Measurements from ENCODE around the gene TMPRSS6.

TMPRSS6 gene

GRCh38 chr22:37126882-37127281, 17.4 kb upstream of the TMPRSS6 start:
- Histone ChIP-seq H3K9me2 (replicated peaks; ENCODE audit: control insufficient read depth, low read length) (no peaks in the 10 kb centered on the region), H3K4me3 (ENCODE audit: low read length) (no peak overlapping the region), H4K20me1 (ENCODE audit: control insufficient read depth, insufficient read depth, low read depth, low read length) (no peaks in the 10 kb centered on the region), H3K27ac (ENCODE audit: low read depth, low read length) (no peak overlapping the region), H3K27me3 (ENCODE audit: control insufficient read depth, low read length) (peaks cover 13% of the 10 kb centered on the region), H3K9me3 (ENCODE audit: control insufficient read depth, insufficient read depth, low read length) (no peaks in the 10 kb centered on the region), H3K36me3 (ENCODE audit: control insufficient read depth, low read length) (no peaks in the 10 kb centered on the region), H3K79me2 (ENCODE audit: control insufficient read depth, low read length) (no peaks in the 10 kb centered on the region), H3K4me1 (ENCODE audit: control insufficient read depth, low read length) (no peaks in the 10 kb centered on the region), H3F3A (ENCODE audit: control insufficient read depth, insufficient read depth) (no peaks in the 10 kb centered on the region), H3K4me2 (ENCODE audit: low read length) (no peak overlapping the region)
- TF ChIP-seq CTCF (IDR thresholded peaks at IDR 0.05; ENCODE audit: low read depth, low read length, poor library complexity, severe bottlenecking) (peak; percentile 62), EZH2phosphoT487 (IDR thresholded peaks at IDR 0.05; ENCODE audit: borderline replicate concordance, low read length) (no peak)

- Histone ChIP-seq H3K4me2 (ENCODE audit: low read length) (no peak overlapping the region), H3K4me1 (ENCODE audit: control insufficient read depth, low read length) (no peaks in the 10 kb centered on the region), H3K9me2 (replicated peaks; ENCODE audit: control insufficient read depth, low read length) (no peaks in the 10 kb centered on the region), H4K20me1 (ENCODE audit: control insufficient read depth, insufficient read depth, low read depth, low read length) (no peaks in the 10 kb centered on the region), H3K9me3 (ENCODE audit: control insufficient read depth, insufficient read depth, low read length) (no peaks in the 10 kb centered on the region), H3K4me3 (ENCODE audit: low read length) (no peak overlapping the region), H3K79me2 (ENCODE audit: control insufficient read depth, low read length) (no peaks in the 10 kb centered on the region), H3K36me3 (ENCODE audit: control insufficient read depth, low read length) (no peaks in the 10 kb centered on the region), H3K27me3 (ENCODE audit: control insufficient read depth, low read length) (peaks cover 17% of the 10 kb centered on the region), H3K27ac (ENCODE audit: low read depth, low read length) (no peak overlapping the region), H3F3A (ENCODE audit: control insufficient read depth, insufficient read depth) (no peaks in the 10 kb centered on the region)
- TF ChIP-seq EZH2phosphoT487 (IDR thresholded peaks at IDR 0.05; ENCODE audit: borderline replicate concordance, low read length), result no peak
- TF ChIP-seq CTCF (IDR thresholded peaks at IDR 0.05; ENCODE audit: low read depth, low read length, poor library complexity, severe bottlenecking), result no peak
Observed at GRCh38 chr22:37126383-37126782, 16.9 kb upstream of the TMPRSS6 start.

- Histone ChIP-seq H3K4me1 (ENCODE audit: control insufficient read depth, low read length) (no peaks in the 10 kb centered on the region), H3F3A (ENCODE audit: control insufficient read depth, insufficient read depth) (no peaks in the 10 kb centered on the region), H3K4me2 (ENCODE audit: low read length) (no peak overlapping the region), H3K9me2 (replicated peaks; ENCODE audit: control insufficient read depth, low read length) (no peaks in the 10 kb centered on the region), H3K27ac (ENCODE audit: low read depth, low read length) (no peak overlapping the region), H3K27me3 (ENCODE audit: control insufficient read depth, low read length) (peaks cover 35% of the 10 kb centered on the region), H3K4me3 (ENCODE audit: low read length) (no peak overlapping the region), H3K79me2 (ENCODE audit: control insufficient read depth, low read length) (no peaks in the 10 kb centered on the region), H4K20me1 (ENCODE audit: control insufficient read depth, insufficient read depth, low read depth, low read length) (no peaks in the 10 kb centered on the region), H3K9me3 (ENCODE audit: control insufficient read depth, insufficient read depth, low read length) (no peaks in the 10 kb centered on the region), H3K36me3 (ENCODE audit: control insufficient read depth, low read length) (no peaks in the 10 kb centered on the region)
- TF ChIP-seq CTCF (IDR thresholded peaks at IDR 0.05; ENCODE audit: low read depth, low read length, poor library complexity, severe bottlenecking) (no peak), EZH2phosphoT487 (IDR thresholded peaks at IDR 0.05; ENCODE audit: borderline replicate concordance, low read length) (no peak)
Observed at GRCh38 chr22:37123649-37124048, 14.1 kb upstream of the TMPRSS6 start.

Data from DOHH2 (cell line).